ENCODE data around the gene NRM.

Gene NRM

GRCh38 chr6:30686009-30686907, 4.5 kb downstream of the NRM start, which contains the start of gene PPP1R18:
Gene PPP1R18 (minus strand): TSS chr6:30686645. CDS start chr6:30686018, 627 bp downstream.
- H3K4me3 ChIP-seq (ENCODE audit: control insufficient read depth, low read depth, low read length): peak within 1 kb of the TSS; percentile 92
- DNase-seq (ENCODE audit: low read depth): peak; percentile 63
- no peak for TF ChIP-seq CTCF (conservative IDR thresholded peaks at IDR 0.05; ENCODE audit: control insufficient read depth, insufficient read depth, low read depth, low read length)

DNA sequence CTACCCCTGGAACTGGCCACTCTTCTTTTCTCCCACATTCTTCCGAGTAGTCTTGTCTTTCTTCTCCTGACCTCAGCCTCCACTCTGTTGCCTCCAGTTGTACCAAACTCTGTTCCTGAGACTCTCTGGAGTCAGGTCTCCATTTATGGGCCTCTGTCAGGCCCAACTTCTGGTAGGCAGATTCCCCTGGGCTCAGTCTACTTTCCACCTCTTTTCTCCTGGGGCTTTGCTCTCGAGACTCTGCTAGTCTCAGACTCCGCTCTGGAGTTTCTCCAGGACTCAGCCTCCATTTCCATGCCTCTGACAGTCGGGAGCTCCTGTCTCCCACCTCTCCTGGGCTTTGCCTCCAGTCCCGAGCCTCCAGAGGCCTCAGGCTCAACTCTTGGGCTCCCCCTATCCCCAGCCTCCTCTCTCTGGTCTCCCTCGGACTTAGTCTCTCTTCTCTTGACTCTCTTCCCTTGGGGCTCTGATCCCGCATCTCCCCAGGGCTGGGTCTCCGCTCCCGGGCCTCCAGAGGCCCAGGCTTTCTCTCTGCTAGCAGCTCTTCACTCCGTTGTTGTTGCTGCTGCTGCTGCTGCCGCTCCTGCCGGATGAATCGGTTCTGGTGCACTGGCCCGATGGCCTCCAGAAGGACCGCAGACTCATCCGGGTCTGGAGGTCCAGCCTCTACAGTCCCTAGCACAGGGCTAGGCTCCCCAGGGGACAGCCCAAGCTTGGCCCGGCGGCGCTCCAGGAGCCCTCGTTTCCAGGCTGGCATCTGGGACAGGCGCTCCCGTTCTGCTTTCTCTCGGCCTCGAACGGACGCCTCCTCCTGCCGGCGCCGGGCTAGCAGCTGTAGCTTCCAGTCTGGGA, 5.4 kb downstream of the NRM start:
- DNase-seq (ENCODE audit: low read depth): peak; percentile 44
- peak overlapping the region; percentile 92 for H3K4me3 ChIP-seq (ENCODE audit: control insufficient read depth, low read depth, low read length)
- peak; percentile 33 for TF ChIP-seq CTCF (conservative IDR thresholded peaks at IDR 0.05; ENCODE audit: control insufficient read depth, insufficient read depth, low read depth, low read length)

DNA sequence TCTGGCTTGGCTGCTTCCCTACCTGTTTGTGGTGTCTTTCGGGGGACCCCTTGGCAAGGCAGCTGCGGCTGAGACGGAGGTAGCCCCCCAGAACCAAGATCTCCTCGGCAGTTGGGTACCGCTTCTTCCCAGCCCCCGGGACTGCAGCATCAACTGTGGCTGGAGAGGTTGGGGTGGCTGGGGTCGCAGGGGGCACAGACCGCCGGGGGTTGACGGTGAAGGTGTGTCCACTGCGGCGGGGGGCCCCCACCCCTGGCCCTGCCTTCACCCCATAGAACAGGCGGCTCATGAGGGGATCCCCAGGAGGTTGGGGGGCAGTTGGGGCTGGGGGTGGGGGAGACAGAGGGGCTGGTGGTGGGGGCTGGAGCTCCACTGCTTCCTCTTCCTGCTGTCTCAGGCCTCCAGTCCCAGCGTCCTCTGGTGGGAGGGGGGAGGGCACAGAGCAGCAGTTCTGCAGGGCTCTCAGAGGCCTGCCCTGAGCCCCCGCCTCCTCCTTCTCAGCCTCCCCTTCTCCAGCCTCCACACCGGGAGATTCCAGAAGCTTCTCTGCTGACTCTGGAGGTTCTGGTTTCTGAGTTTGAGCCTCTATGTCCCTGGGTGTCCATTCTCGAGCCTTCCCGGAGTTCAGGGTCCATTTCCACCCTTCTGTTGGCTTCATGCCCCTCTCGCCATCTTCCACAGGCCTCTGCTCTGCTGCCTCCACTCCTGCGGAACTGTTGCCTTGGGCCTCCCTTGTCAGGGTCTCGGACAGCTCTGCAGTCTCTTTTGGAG, 6.2 kb downstream of the NRM start:
- peak; percentile 44 for DNase-seq (ENCODE audit: low read depth)
- TF ChIP-seq CTCF (conservative IDR thresholded peaks at IDR 0.05; ENCODE audit: control insufficient read depth, insufficient read depth, low read depth, low read length): no peak
- H3K4me3 ChIP-seq (ENCODE audit: control insufficient read depth, low read depth, low read length): peak overlapping the region; percentile 92

DNA sequence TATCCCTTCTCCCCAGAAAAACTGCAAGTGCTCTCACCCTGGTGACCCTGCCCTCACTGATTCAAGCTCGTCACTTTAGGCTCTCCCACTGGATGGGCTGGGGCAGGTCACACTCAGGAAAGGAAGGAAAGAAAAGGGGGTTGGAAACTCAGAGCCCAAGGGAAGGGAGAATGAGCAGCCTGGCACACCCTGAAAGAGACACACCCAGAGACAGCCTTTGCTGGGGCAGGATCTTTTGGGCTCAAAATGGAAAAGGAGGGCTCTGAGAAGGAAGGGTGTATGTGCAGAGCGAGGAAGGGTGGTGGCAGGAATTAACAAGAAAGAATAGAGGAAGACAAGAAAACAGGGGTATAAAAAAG, 6.8 kb downstream of the NRM start:
- DNase-seq (ENCODE audit: low read depth): no peak

GRCh38 chr6:30683183-30683979, 7.4 kb downstream of the NRM start:
- peak overlapping the region; percentile 92 for H3K4me3 ChIP-seq (ENCODE audit: control insufficient read depth, low read depth, low read length)
- no peak for DNase-seq (ENCODE audit: low read depth)
- no peak for TF ChIP-seq CTCF (conservative IDR thresholded peaks at IDR 0.05; ENCODE audit: control insufficient read depth, insufficient read depth, low read depth, low read length)

More for the DNA sequence above, 6.8 kb downstream of the NRM start:
- peak overlapping the region; percentile 92 for H3K4me3 ChIP-seq (ENCODE audit: control insufficient read depth, low read depth, low read length)
- TF ChIP-seq CTCF (conservative IDR thresholded peaks at IDR 0.05; ENCODE audit: control insufficient read depth, insufficient read depth, low read depth, low read length): no peak

Data from fibroblast of mammary gland (primary cell).